Type B pancreatic cell (in vitro differentiated cells): Measurements from ENCODE around the gene NACC1. TPM values are rescaled to one million over a fixed set of nuclear protein-coding genes. Genes with fewer than 3 reads are reported as not detected.

Experiments
- DNase-seq: peaks from one replicate; pipeline ENCODE4 v3.0.0; 2021; ENCODE audit warnings: mixed read lengths; ENCODE audit not compliant: unreplicated experiment; ENCODE audit errors: extremely low spot score
- H3K27ac Mint-ChIP-seq: 2 replicates; pipeline ENCODE4 v1.8.0; 2021; ENCODE audit warnings: mild to moderate bottlenecking, mixed read lengths
- H3K27me3 Mint-ChIP-seq: 2 replicates; pipeline ENCODE4 v1.8.0; 2021; ENCODE audit warnings: mixed read lengths
- H3K36me3 Mint-ChIP-seq: 2 replicates; pipeline ENCODE4 v1.8.0; 2021; ENCODE audit warnings: mixed read lengths
- H3K4me1 Mint-ChIP-seq: one replicate; pipeline ENCODE4 v1.8.0; 2021; ENCODE audit warnings: mixed read lengths; ENCODE audit not compliant: unreplicated experiment
- H3K4me3 Mint-ChIP-seq: 2 replicates; pipeline ENCODE4 v1.8.0; 2021; ENCODE audit warnings: mild to moderate bottlenecking, mixed read lengths
- H3K9me3 Mint-ChIP-seq: 2 replicates; pipeline ENCODE4 v1.8.0; 2021; ENCODE audit warnings: mixed read lengths
- total RNA-seq: library from RNA; stranded (reverse); gene quantifications from 2 replicates; pipeline ENCODE4 v1.2.1, GENCODE V29; 2021; ENCODE audit warnings: low replicate concordance
- TF ChIP-seq, protein P1 (sequence below): fragments of 200-600 bp; sonication (generic); conservative IDR thresholded peaks from 2 replicates; pipeline ENCODE4 v1.5.0; 2021; ENCODE audit warnings: antibody characterized with exemption, mild to moderate bottlenecking

NACC1 gene
- total RNA-seq, 1 donor from 2014 or later: 66.8 TPM

DNA sequence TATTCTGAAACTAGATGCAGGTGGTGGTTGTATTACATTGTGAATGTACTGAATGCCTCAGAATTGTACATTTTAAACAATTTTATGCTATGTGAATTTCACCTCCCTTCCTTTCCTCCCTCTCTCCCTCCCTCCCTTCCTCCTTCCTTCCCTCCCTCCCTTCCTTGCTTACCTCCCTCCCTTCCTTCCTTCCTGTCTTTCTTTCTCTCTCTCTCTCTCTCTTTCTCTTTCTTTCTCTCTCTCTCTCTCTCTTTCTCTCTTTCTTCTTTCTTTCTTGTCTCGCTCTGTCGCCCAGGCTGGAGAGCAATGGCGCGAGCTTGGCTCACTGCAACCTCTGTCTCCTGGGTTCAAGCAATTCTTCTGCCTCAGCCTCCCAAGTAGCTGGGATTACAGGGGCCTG lies 69.4 kb downstream of the NACC1 start:
- no peaks in the 10 kb centered on the region for H3K4me1 Mint-ChIP-seq
- no peaks in the 10 kb centered on the region for H3K9me3 Mint-ChIP-seq
- no peaks in the 10 kb centered on the region for H3K36me3 Mint-ChIP-seq
- DNase-seq: no peak
- no peaks in the 10 kb centered on the region for H3K27me3 Mint-ChIP-seq
- no peak overlapping the region for H3K27ac Mint-ChIP-seq
- TF ChIP-seq, protein P1, sequence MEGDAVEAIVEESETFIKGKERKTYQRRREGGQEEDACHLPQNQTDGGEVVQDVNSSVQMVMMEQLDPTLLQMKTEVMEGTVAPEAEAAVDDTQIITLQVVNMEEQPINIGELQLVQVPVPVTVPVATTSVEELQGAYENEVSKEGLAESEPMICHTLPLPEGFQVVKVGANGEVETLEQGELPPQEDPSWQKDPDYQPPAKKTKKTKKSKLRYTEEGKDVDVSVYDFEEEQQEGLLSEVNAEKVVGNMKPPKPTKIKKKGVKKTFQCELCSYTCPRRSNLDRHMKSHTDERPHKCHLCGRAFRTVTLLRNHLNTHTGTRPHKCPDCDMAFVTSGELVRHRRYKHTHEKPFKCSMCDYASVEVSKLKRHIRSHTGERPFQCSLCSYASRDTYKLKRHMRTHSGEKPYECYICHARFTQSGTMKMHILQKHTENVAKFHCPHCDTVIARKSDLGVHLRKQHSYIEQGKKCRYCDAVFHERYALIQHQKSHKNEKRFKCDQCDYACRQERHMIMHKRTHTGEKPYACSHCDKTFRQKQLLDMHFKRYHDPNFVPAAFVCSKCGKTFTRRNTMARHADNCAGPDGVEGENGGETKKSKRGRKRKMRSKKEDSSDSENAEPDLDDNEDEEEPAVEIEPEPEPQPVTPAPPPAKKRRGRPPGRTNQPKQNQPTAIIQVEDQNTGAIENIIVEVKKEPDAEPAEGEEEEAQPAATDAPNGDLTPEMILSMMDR: no peak
- H3K4me3 Mint-ChIP-seq: no peak overlapping the region

GRCh38 chr19:13189600-13189999 lies 71.5 kb downstream of the NACC1 start:
- Mint-ChIP-seq H3K27ac (no peak overlapping the region), H3K4me1 (no peaks in the 10 kb centered on the region), H3K36me3 (no peaks in the 10 kb centered on the region), H3K9me3 (no peaks in the 10 kb centered on the region), H3K4me3 (no peak overlapping the region), H3K27me3 (no peaks in the 10 kb centered on the region)
- TF ChIP-seq, protein P1: no peak
- no peak for DNase-seq

Other genes with a start within 250 kb of the NACC1 start
- 17.9 and 24.6 TPM in 2 replicates for gene DNASE2, start 236.8 kb upstream of the NACC1 start, total RNA-seq
- not detected in 2 replicates for gene KLF1, start 231.1 kb upstream of the NACC1 start, total RNA-seq
- gene GCDH, start 227.1 kb upstream of the NACC1 start, total RNA-seq: 29.7 and 46.8 TPM in 2 replicates
- gene SYCE2, start 199.0 kb upstream of the NACC1 start, total RNA-seq: 1.8 TPM in 1 of 2 replicates, not detected in the other
- 67.5 and 68.5 TPM in 2 replicates for gene FARSA, start 184.6 kb upstream of the NACC1 start, total RNA-seq
- gene CALR, start 179.7 kb upstream of the NACC1 start, total RNA-seq: 1,188 and 1,294 TPM in 2 replicates
- 77.1 and 82.3 TPM in 2 replicates for gene RAD23A, start 172.4 kb upstream of the NACC1 start, total RNA-seq
- 23.1 and 24.8 TPM in 2 replicates for gene GADD45GIP1, start 161.0 kb upstream of the NACC1 start, total RNA-seq
- gene DAND5, start 148.7 kb upstream of the NACC1 start, total RNA-seq: not detected in 2 replicates
- 4.2 and 12.4 TPM in 2 replicates for gene NFIX, start 122.8 kb upstream of the NACC1 start, total RNA-seq
- gene LYL1, start 15.4 kb upstream of the NACC1 start, total RNA-seq: 0.19 TPM in 1 of 2 replicates, not detected in the other
- 48.1 and 69.7 TPM in 2 replicates for gene TRMT1, start 1.5 kb upstream of the NACC1 start, total RNA-seq
- 45.2 and 46.8 TPM in 2 replicates for gene STX10, start 32.1 kb downstream of the NACC1 start, total RNA-seq
- gene IER2, start 32.1 kb downstream of the NACC1 start, total RNA-seq: 103 and 322 TPM in 2 replicates